HL-60 (cell line): ENCODE results near the gene HSPA12A.

Experiments used
- DNase-seq, 2 experiments: peaks; one replicate each; pipeline ENCODE4 v3.0.0-alpha.2; 2010 to 2020; ENCODE audit warnings: low read depth in 1 of 2, low spot score in 1 of 2
- H3K27ac ChIP-seq: fragments of 250-450 bp; sonication (Bioruptor Pico); replicated peaks from 2 replicates; pipeline ENCODE4 v1.5.1; 2020; ENCODE audit warnings: mild to moderate bottlenecking, moderate library complexity
- H3K27me3 ChIP-seq: fragments of 250-450 bp; sonication (Bioruptor Pico); 2 replicates; pipeline ENCODE4 v1.5.1; 2021; ENCODE audit warnings: mild to moderate bottlenecking, moderate library complexity; ENCODE audit not compliant: insufficient read depth, poor library complexity, severe bottlenecking
- H3K4me3 ChIP-seq: replicated peaks from 2 replicates; pipeline ENCODE4 v1.5.1; 2011; ENCODE audit warnings: mild to moderate bottlenecking, control low read depth, low read length; ENCODE audit not compliant: insufficient read depth
- CTCF ChIP-seq: IDR thresholded peaks from one replicate; pipeline ENCODE4 v1.5.1; 2011; ENCODE audit warnings: low read length, control low read depth, inconsistent platforms; ENCODE audit not compliant: insufficient read depth
- GABPA ChIP-seq: IDR thresholded peaks from 2 replicates; pipeline ENCODE4 v1.6.1; 2012; ENCODE audit warnings: low read depth
- POLR2AphosphoS5 ChIP-seq: IDR thresholded peaks from 2 replicates; pipeline ENCODE4 v1.6.1; 2012; ENCODE audit warnings: low read depth
- REST ChIP-seq: IDR thresholded peaks from 2 replicates; pipeline ENCODE4 v1.6.1; 2012; ENCODE audit warnings: low read depth; ENCODE audit not compliant: insufficient replicate concordance
- SPI1 ChIP-seq: IDR thresholded peaks from 2 replicates; pipeline ENCODE4 v1.6.1; 2012; ENCODE audit warnings: low read depth, mild to moderate bottlenecking, borderline replicate concordance

HSPA12A gene

GRCh38 chr10:116787053-116787659 lies 44.8 kb upstream of the HSPA12A start:
- no peak for DNase-seq
- TF ChIP-seq CTCF: no peak
- no peak for TF ChIP-seq SPI1
- TF ChIP-seq GABPA: no peak
- TF ChIP-seq POLR2AphosphoS5: no peak
- Histone ChIP-seq H3K4me3 (no peak overlapping the region), H3K27me3 (peaks cover 3% of the 10 kb centered on the region), H3K27ac (no peak overlapping the region)

- TF ChIP-seq POLR2AphosphoS5 (no peak), SPI1 (no peak), GABPA (no peak), CTCF (no peak), REST (no peak)
- DNase-seq: no peak
- no peak overlapping the region for H3K4me3 ChIP-seq
- H3K27me3 ChIP-seq: peaks cover 3% of the 10 kb centered on the region
- H3K27ac ChIP-seq: no peak overlapping the region
Measured at GRCh38 chr10:116785867-116786266, 43.5 kb upstream of the HSPA12A start.

GRCh38 chr10:116785282-116785681 lies 42.9 kb upstream of the HSPA12A start:
- no peak overlapping the region for H3K27ac ChIP-seq
- no peak for DNase-seq
- H3K27me3 ChIP-seq: peaks cover 3% of the 10 kb centered on the region
- TF ChIP-seq REST (no peak), GABPA (no peak), CTCF (no peak), SPI1 (no peak), POLR2AphosphoS5 (no peak)
- H3K4me3 ChIP-seq: no peak overlapping the region

- TF ChIP-seq REST (no peak), GABPA (no peak), SPI1 (no peak), CTCF (no peak), POLR2AphosphoS5 (no peak)
- H3K27ac ChIP-seq: no peak overlapping the region
- H3K27me3 ChIP-seq: peaks cover 3% of the 10 kb centered on the region
- DNase-seq: no peak
- no peak overlapping the region for H3K4me3 ChIP-seq
Measured at GRCh38 chr10:116784651-116785050, 42.3 kb upstream of the HSPA12A start.
